Lung (tissue), 12 donors: ENCODE results near the gene TSPAN5. TPM values are rescaled to one million over a fixed set of nuclear protein-coding genes. Genes with fewer than 3 reads are reported as not detected.

Source experiments
- ATAC-seq: fragments of 200-7000 bp; cut with Tn5 transposase; one replicate; pipeline ENCODE4 v1.9.1; 2020; ENCODE audit warnings: moderate number of reproducible peaks; ENCODE audit not compliant: insufficient read depth, low FRiP score
- DNase-seq, 3 donors: peaks; one replicate each; pipeline ENCODE4 v3.0.0-alpha.2; 2013 to 2017
- H3K27ac ChIP-seq, 2 donors: one replicate each; pipeline ENCODE4 v1.5.1; 2013; ENCODE audit warnings: mild to moderate bottlenecking in 2 of 2, moderate library complexity in 2 of 2, control low read depth in 1 of 2, inconsistent platforms in 1 of 2, low read depth in 1 of 2, low read length in 1 of 2
- H3K27me3 ChIP-seq, 3 donors: one replicate each; pipeline ENCODE4 v1.5.1; 2013; ENCODE audit warnings: low read length in 2 of 3; ENCODE audit not compliant: control insufficient read depth in 3 of 3, insufficient read depth in 3 of 3
- H3K36me3 ChIP-seq, 4 donors: one replicate each; pipeline ENCODE4 v1.5.1; 2013; ENCODE audit warnings: low read length in 4 of 4, mild to moderate bottlenecking in 1 of 4, moderate library complexity in 1 of 4; ENCODE audit not compliant: control insufficient read depth in 4 of 4, insufficient read depth in 4 of 4
- H3K4me1 ChIP-seq, 5 donors: one replicate each; pipeline ENCODE4 v1.5.1; 2013; ENCODE audit warnings: low read length in 5 of 5, mild to moderate bottlenecking in 2 of 5, moderate library complexity in 1 of 5; ENCODE audit not compliant: control insufficient read depth in 5 of 5, insufficient read depth in 5 of 5
- H3K4me3 ChIP-seq: one replicate; pipeline ENCODE4 v1.5.1; 2013; ENCODE audit warnings: mild to moderate bottlenecking, control low read depth, moderate library complexity
- H3K9ac ChIP-seq, 2 donors: one replicate each; pipeline ENCODE4 v1.5.1; 2013; ENCODE audit warnings: low read length in 2 of 2, control low read depth in 1 of 2; ENCODE audit not compliant: insufficient read depth in 1 of 2
- H3K9me3 ChIP-seq, 4 donors: one replicate each; pipeline ENCODE4 v1.5.1; 2013; ENCODE audit warnings: low read length in 3 of 4, mild to moderate bottlenecking in 1 of 4, moderate library complexity in 1 of 4; ENCODE audit not compliant: control insufficient read depth in 4 of 4, insufficient read depth in 3 of 4
- WGBS, 2 donors: extraction: QIAGEN DNeasy Blood & Tissue Kit; methylation state at CpG; one replicate each; pipeline ENCODE4 v1.1.7; 2013; 5-methylcytosine and 5-hydroxymethylcytosine counted together
- polyA plus RNA-seq, 2 donors: library from polyadenylated mRNA; stranded (reverse); fragments of 200-250 nt; gene quantifications; one replicate each; pipeline ENCODE4 v1.2.1, GENCODE V29; 2013
- total RNA-seq, 2 donors: library from RNA; depleted of rRNA in 1 of 2; stranded (reverse); fragments of >200 nt in 1 of 2; gene quantifications; one replicate each; pipeline ENCODE4 v1.2.1, GENCODE V29; 2014 to 2021
- TF ChIP-seq, protein P1 (sequence below): IDR thresholded peaks from 2 replicates; pipeline ENCODE4 v1.5.1; 2012; ENCODE audit warnings: mild to moderate bottlenecking; ENCODE audit errors: control extremely low read depth, extremely low read depth
- donor health status: control.
- donor health status: control.
- donor health status: Bipolar disorder and iron deficiency.
- donor health status: healthy.
- donor health status: DM: yes; HTN: yes; CAD: no.

TSPAN5 gene
- total and polyA plus RNA-seq, 4 donors: 1.8 to 24.5 (median 6.3) TPM

DNA sequence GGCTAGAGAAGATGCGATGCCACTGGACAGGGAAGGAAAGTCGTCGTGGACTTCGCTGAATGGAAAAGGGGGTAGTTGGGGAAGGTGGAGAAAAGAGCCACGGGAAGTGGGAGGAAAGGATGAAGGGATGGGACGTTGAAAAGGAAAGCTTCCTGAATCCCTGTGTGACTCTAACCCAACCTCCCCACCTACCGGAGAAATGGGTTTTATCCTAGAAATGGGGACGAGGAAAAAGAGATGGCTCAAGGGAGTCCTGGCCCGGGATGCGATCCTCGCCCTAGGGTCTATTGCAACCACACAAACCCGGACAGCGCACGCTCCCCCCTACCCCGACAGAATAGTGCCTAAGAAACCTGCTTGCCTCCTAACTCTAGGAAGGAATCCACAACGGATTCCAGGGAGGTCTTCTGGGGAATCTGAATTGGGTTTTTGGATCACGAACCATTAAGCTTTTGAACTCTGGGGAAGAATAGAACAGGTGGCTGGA is 738 bp upstream of the TSPAN5 start:
- Histone ChIP-seq H3K27ac (peak overlapping the region; percentile 63 to 77), H3K9me3 (peaks cover 0 to 2% (median 0%) of the 10 kb centered on the region in 4 donors), H3K36me3 (no peaks in the 10 kb centered on the region), H3K4me1 (peaks cover 4 to 61% (median 12%) of the 10 kb centered on the region in 5 donors), H3K9ac (peak overlapping the region in 1 of 2 donors; percentile 66), H3K4me3 (peak overlapping the region; percentile 79), H3K27me3 (peaks cover 0 to 4% (median 0%) of the 10 kb centered on the region in 3 donors)
- ATAC-seq (no peak), DNase-seq (peak in 1 of 3 donors; percentile 43)
- TF ChIP-seq, protein P1, sequence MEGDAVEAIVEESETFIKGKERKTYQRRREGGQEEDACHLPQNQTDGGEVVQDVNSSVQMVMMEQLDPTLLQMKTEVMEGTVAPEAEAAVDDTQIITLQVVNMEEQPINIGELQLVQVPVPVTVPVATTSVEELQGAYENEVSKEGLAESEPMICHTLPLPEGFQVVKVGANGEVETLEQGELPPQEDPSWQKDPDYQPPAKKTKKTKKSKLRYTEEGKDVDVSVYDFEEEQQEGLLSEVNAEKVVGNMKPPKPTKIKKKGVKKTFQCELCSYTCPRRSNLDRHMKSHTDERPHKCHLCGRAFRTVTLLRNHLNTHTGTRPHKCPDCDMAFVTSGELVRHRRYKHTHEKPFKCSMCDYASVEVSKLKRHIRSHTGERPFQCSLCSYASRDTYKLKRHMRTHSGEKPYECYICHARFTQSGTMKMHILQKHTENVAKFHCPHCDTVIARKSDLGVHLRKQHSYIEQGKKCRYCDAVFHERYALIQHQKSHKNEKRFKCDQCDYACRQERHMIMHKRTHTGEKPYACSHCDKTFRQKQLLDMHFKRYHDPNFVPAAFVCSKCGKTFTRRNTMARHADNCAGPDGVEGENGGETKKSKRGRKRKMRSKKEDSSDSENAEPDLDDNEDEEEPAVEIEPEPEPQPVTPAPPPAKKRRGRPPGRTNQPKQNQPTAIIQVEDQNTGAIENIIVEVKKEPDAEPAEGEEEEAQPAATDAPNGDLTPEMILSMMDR: no peak
- 19 to 22% methylated on average over 17 of the region's 17 CpGs for WGBS, 2 donors

DNA sequence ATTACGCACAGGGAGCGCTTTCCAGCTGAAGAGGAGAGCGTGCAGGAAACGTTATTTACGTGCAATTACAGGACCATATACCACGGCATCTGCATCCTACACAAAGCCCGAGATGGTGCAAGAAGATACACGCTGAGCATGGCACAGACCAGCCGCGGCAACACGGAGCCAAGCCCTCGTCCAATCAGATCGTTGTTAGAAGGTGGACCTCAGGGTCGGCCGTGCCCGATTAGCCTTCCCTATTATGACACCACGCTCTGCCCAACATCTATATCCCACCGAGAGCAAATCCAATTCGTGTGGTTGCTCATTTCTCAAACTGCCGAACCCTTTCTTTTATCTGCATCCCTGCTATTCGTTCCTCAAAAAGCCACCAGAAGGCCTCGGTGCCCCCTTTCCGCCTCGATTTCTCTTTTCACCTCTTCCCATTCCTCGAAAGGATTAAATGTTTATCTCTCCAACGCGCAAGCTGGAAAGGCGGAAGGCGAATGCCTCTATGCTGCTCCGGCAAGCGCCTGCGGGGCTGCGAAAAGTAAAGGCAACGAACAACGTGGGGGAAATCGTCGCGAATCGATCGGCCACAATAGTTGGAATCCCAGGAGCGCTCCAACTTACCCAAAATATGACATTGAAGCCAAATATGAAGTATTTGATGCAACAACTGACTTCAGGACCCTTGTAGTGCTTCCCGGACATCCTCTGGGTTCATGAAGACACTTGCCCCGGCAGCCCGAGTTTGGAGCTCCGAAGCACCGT is 702 bp downstream of the TSPAN5 start:
- TF ChIP-seq, protein P1: no peak
- Histone ChIP-seq H3K27me3 (peaks cover 0 to 4% (median 0%) of the 10 kb centered on the region in 3 donors), H3K4me3 (peak overlapping the region; percentile 79), H3K36me3 (no peaks in the 10 kb centered on the region), H3K9me3 (peaks cover 0 to 2% (median 0%) of the 10 kb centered on the region in 4 donors), H3K4me1 (peaks cover 4 to 57% (median 11%) of the 10 kb centered on the region in 5 donors), H3K9ac (peak overlapping the region; percentile 55 to 78), H3K27ac (peak overlapping the region in 1 of 2 donors; percentile 57)
- WGBS, 2 donors: 1% methylated on average over 46 of the region's 46 CpGs
- ATAC-seq (peak; percentile 10), DNase-seq (peak; percentile 46 to 70 (median 66))

DNA sequence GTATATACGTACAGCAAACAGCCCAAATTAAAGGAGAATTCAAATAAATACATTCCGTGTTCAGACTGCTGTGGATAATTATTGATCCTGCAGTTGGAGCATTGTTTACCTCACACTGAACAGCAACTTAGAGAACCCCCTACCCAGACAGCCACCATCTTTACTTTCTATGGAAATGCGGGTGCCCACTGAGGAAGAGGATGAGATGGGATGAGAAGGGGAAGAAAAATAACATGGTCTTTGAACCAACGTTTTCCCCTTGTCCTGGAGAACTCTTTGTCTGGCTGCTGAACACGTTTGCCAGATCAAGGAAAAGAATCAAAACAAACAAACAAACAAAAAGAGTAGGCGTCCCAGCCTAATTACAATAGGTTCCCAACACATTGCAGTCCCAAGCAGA is 1.5 kb downstream of the TSPAN5 start:
- peaks cover 0 to 2% (median 0%) of the 10 kb centered on the region in 4 donors for H3K9me3 ChIP-seq
- peak overlapping the region; percentile 10 for H3K4me3 ChIP-seq
- H3K27me3 ChIP-seq: peaks cover 0 to 4% (median 0%) of the 10 kb centered on the region in 3 donors
- H3K36me3 ChIP-seq: no peaks in the 10 kb centered on the region
- H3K9ac ChIP-seq: peak overlapping the region in 1 of 2 donors; percentile 78
- TF ChIP-seq, protein P1: no peak
- peaks cover 4 to 49% (median 11%) of the 10 kb centered on the region in 5 donors for H3K4me1 ChIP-seq
- ATAC-seq (no peak), DNase-seq (no peak)
- 41 to 52% methylated on average over 6 of the region's 6 CpGs for WGBS, 2 donors
- no peak overlapping the region for H3K27ac ChIP-seq
